GM23248 (cell line): Measurements from ENCODE around the gene DIPK1B.

Experiments used
- EZH2 ChIP-seq: fragments of 200-600 bp; sonication (generic); IDR thresholded peaks from 2 replicates; pipeline ENCODE4 v1.6.1; 2018; ENCODE audit warnings: antibody characterized with exemption, mild to moderate bottlenecking; ENCODE audit not compliant: insufficient read depth, poor library complexity, severe bottlenecking
- EZH2phosphoT487 ChIP-seq: fragments of 200-600 bp; sonication (generic); IDR thresholded peaks from 2 replicates; pipeline ENCODE4 v1.6.1; 2018; ENCODE audit warnings: antibody characterized with exemption, moderate library complexity, mild to moderate bottlenecking, low read depth; ENCODE audit not compliant: insufficient read depth

GRCh38 chr9:136748201-136748600 is 35.8 kb downstream of the DIPK1B start, which contains the start of gene LCN6:
- TF ChIP-seq EZH2 (no peak), EZH2phosphoT487 (no peak)
